Erythroblast (primary cell): ENCODE measurements around the gene SUPT3H.

Experiments
- DNase-seq, 2 experiments: peaks; one replicate each; lab custom pipeline; 2025; lab: John Stamatoyannopoulos, UW
- GATA1 ChIP-seq: IDR thresholded peaks from 2 replicates; pipeline ENCODE4 v1.6.1; 2011; ENCODE audit warnings: low read depth, mild to moderate bottlenecking, control low read depth, low read length, moderate library complexity
- POLR2A ChIP-seq: IDR thresholded peaks from 2 replicates; pipeline ENCODE4 v1.6.1; 2011; ENCODE audit warnings: mild to moderate bottlenecking, low read length

SUPT3H gene

GRCh38 chr6:45024610-45025009, 353.1 kb downstream of the SUPT3H start:
- no peak for TF ChIP-seq POLR2A
- TF ChIP-seq GATA1 = no peak
- DNase-seq = no peak

DNA sequence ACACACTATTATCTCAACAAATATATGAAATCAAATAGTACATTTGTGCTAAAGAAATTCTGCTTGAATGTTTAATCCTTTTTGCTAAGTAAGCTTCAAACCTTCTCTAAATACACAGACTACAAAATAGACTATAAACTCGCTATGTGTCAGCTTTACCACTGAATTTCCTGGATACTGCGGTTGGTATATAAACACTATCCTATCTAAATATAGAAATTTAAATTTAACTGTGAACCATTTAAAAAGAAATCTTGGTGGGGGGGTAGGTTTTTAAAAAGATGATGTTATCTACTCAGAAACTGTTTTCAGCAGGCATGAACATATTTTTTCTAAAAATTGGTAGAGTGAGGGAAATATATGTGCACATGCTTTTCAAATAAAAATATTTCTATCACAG, 356.1 kb downstream of the SUPT3H start:
- TF ChIP-seq GATA1 = no peak
- TF ChIP-seq POLR2A = no peak
- no peak for DNase-seq

- TF ChIP-seq POLR2A (no peak), GATA1 (no peak)
- no peak for DNase-seq
Observed at GRCh38 chr6:45012687-45013086, 365.0 kb downstream of the SUPT3H start.

DNA sequence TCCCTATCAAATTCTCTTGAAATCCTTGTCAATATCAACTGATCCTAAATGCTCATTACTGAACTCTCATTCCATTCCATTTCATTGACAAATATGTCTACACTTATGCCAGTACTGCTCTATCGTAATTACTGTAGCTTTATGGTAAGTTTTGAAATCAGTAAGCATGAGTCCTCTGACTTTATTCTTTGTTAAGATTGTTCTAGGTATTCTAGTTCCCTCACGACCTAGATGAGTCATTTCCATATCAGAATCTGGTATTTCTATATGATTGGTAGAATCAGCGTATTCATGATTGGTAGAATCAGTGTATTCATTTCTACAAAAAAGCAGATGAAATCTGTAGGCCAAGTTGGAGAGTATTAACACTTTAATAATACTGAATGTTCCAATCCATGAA, 368.2 kb downstream of the SUPT3H start:
- DNase-seq = no peak
- TF ChIP-seq POLR2A = no peak
- no peak for TF ChIP-seq GATA1

DNA sequence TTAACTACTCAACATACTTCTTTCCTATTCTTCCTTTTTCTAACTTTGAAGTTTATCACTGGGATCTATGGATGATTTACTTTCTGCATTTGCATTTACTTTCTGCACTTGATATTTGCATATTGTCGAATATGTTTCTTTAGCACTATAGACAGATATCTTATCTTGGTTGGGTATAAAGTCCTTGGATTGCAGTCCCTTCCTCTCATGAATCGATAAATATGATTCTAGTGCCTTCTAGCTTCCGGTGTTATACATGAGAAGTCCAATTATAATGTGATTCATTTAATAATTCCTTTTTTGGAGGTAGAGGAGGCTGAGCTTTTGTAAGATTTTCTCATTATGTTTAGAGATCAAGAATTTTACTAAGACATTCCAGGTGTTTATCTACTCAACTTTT, 370.8 kb downstream of the SUPT3H start:
- TF ChIP-seq GATA1 = no peak
- TF ChIP-seq POLR2A = no peak
- DNase-seq = no peak

DNA sequence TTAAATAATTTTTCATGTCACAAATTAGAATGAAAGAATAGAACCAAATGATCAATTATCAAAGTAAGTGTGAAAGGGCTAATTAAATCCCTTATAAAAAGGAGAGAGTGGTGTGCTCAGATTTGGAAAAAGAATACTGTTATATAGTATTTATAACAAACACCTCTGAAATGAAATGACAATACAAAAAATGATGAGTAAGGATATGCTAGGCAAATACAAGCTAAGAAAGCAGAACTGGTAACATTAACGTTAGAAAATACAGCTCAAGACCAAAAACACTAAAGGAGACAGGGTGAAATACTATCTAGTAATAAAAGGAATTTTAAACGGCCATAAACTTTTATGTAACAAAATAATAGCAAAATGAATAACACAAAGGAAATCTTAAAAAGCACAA, 373.8 kb downstream of the SUPT3H start:
- DNase-seq = no peak
- TF ChIP-seq POLR2A (no peak), GATA1 (no peak)

DNA sequence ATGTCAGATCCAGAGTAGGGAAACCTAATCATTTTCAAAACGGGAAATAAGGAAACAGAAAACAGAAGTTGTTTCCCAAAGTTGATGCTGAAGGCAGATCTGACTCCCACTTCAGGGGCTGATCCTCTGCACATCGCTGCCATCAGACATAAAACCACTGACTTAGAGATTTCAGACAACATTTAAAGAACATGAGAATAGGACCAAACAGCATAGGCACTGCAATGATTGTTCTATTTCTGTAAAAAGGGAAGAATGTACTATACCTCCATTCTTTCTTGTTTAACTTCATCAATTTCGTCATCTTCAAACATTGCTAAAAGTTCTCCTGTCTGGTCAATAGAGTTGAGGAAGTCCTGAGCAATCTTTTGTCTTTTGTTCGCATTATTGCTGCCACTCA, 374.3 kb downstream of the SUPT3H start:
- DNase-seq = no peak
- TF ChIP-seq POLR2A = no peak
- no peak for TF ChIP-seq GATA1

GRCh38 chr6:45002390-45003105, 375.2 kb downstream of the SUPT3H start:
- no peak for DNase-seq
- TF ChIP-seq GATA1 = no peak

GRCh38 chr6:45001663-45002062, 376.1 kb downstream of the SUPT3H start:
- TF ChIP-seq GATA1 (no peak), POLR2A (no peak)
- no peak for DNase-seq

DNA sequence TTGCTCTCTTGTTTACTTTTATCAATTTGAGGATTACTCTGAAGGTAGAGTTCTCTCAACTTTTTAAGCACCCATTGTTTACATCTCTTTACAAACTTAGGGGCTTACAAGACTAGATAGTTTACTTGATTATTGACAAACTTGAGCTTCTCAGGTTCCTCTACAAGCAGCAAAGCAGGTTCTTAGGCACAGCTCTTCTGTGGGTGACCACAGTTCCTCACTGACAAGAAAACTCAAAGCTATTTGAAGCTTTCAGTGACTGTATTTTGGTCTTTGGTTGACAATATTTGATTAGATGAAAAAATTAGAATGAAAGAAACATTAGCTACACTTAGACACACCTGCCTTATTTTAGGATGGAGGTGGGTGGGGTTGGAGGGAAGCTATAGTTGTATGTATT, 376.9 kb downstream of the SUPT3H start:
- no peak for TF ChIP-seq GATA1
- TF ChIP-seq POLR2A = no peak
- no peak for DNase-seq

DNA sequence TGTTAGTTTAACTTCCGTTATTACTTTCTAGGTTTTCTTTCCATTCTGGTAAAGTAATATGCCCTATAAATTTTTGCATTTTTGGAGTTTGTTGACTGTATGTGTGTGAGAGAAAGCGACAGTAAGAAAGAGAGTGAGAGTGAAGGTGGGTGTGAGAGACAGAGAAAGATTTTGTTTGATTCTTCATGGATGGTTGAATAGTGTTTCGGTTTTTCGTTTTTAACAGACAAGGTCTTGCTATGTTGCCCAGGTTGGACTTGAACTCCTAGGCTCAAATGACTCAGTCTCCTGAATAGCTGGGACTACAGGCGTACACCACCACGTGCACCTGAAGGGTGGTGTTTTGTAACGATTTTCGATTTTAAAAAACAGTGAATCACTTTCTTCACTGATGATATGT, 378.7 kb downstream of the SUPT3H start:
- DNase-seq = no peak
- TF ChIP-seq GATA1 (no peak), POLR2A (no peak)

DNA sequence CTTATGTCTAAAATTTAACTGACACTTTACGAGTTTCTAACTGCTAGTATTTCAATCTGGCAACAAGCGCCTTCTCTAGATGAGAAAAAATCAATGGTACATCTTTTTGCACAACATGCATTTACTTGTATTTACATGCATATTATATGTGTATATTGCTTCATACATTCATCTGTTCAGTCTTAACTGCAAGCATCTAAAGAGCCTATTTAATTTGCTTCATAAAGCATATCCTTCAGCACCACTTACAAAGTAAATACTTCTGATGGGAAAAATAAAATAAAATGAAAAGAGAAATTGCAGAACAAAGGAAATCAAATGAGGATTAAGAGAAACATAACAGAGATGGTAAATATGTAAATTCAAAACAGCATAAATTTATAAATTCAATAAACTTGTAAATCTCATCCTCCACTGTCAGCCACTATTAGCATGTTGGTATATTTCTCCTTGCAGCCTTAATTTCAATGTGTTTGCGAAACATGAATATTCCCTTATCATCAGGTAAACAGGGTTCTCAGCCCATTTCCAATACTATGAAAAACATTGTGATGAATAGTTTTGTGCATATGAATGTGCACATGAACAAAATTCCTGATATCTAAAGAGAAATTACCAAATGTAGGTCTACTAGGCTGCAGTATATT, 382.1 kb downstream of the SUPT3H start:
- TF ChIP-seq POLR2A (no peak), GATA1 (no peak)

GRCh38 chr6:44989391-44989790, 388.3 kb downstream of the SUPT3H start:
- no peak for DNase-seq
- no peak for TF ChIP-seq POLR2A
- no peak for TF ChIP-seq GATA1

More for the DNA sequence above, 382.1 kb downstream of the SUPT3H start:
- no peak for DNase-seq

GRCh38 chr6:44985006-44985405, 392.7 kb downstream of the SUPT3H start:
- no peak for DNase-seq
- TF ChIP-seq POLR2A (no peak), GATA1 (no peak)
